ENCODE measurements around the gene SYT14. TPM values are rescaled to one million over a fixed set of nuclear protein-coding genes. Genes with fewer than 3 reads are reported as not detected.

The SYT14 gene
- total RNA-seq, 1 donor from 2014 or later: 16.1 TPM

DNA sequence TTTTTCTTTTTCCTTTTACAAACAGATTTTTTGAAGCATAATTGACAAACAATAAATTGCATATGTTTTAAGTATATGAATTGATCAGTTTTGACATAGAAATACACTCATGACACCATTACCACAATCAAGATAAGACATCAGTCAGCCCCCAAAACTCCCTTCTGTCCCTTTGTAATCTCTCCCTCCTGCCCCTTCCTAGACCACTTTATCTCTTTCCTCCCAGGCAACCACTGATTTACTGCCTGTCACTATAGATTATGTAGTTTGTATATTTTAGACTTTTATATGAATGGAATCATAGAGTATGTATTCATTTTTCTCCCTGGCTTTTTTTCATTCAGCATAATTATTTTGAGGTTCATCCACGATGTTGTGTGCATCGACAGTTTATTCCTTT is 6.9 kb upstream of the SYT14 start:
- Histone ChIP-seq H3K27me3 (peaks cover 24% of the 10 kb centered on the region), H3K4me3 (no peak overlapping the region), H3K9ac (no peak overlapping the region), H3K36me3 (no peaks in the 10 kb centered on the region), H3K79me2 (ENCODE audit: low read depth) (no peaks in the 10 kb centered on the region), H3F3A (ENCODE audit: low read depth) (no peaks in the 10 kb centered on the region), H4K20me1 (ENCODE audit: low read depth) (no peaks in the 10 kb centered on the region), H3K4me2 (no peak overlapping the region), H3K4me1 (peaks cover 8% of the 10 kb centered on the region), H3K9me3 (ENCODE audit: low read depth) (no peaks in the 10 kb centered on the region), H3K27ac (no peak overlapping the region), H2AFZ (replicated peaks) (no peak overlapping the region)
- no peak for DNase-seq (ENCODE audit: low spot score)
- Mint-ChIP-seq H3K9me3 (no peaks in the 10 kb centered on the region), H3K27me3 (ENCODE audit: insufficient read depth, low read depth) (peaks cover 2% of the 10 kb centered on the region), H3K4me1 (peaks cover 2% of the 10 kb centered on the region), H3K27ac (no peak overlapping the region), H3K36me3 (no peaks in the 10 kb centered on the region), H3K4me3 (no peak overlapping the region)
- TF ChIP-seq EZH2 (IDR thresholded peaks at IDR 0.05) (no peak), EZH2phosphoT487 (IDR thresholded peaks at IDR 0.05) (no peak)
- TF ChIP-seq, protein P1, sequence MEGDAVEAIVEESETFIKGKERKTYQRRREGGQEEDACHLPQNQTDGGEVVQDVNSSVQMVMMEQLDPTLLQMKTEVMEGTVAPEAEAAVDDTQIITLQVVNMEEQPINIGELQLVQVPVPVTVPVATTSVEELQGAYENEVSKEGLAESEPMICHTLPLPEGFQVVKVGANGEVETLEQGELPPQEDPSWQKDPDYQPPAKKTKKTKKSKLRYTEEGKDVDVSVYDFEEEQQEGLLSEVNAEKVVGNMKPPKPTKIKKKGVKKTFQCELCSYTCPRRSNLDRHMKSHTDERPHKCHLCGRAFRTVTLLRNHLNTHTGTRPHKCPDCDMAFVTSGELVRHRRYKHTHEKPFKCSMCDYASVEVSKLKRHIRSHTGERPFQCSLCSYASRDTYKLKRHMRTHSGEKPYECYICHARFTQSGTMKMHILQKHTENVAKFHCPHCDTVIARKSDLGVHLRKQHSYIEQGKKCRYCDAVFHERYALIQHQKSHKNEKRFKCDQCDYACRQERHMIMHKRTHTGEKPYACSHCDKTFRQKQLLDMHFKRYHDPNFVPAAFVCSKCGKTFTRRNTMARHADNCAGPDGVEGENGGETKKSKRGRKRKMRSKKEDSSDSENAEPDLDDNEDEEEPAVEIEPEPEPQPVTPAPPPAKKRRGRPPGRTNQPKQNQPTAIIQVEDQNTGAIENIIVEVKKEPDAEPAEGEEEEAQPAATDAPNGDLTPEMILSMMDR (IDR thresholded peaks at IDR 0.05): no peak

DNA sequence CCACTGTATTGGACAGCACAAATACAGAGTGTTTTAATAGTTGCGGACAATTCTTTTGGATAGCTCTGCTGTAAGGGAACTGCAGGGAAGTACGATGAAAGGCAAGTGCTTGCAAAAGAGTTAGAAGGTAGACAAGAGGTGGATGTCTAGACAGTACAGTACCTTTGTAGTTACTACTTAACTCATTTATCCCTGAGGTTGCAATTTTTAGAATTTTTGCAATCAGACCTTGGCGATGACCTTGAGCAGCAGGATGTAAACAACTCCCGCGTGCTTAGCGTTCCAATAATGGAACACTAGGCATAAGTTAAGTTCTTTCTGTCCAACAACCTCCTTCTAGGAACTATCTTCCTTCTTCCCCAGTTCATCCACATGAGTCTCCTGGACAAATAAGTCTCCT is 1.9 kb upstream of the SYT14 start:
- Histone ChIP-seq H3K9me3 (ENCODE audit: low read depth) (no peaks in the 10 kb centered on the region), H3K4me2 (no peak overlapping the region), H3K27ac (no peak overlapping the region), H3K36me3 (no peaks in the 10 kb centered on the region), H2AFZ (replicated peaks) (no peak overlapping the region), H3K27me3 (peaks cover 24% of the 10 kb centered on the region), H3K4me1 (peaks cover 18% of the 10 kb centered on the region), H3K79me2 (ENCODE audit: low read depth) (peaks cover 18% of the 10 kb centered on the region), H3K4me3 (no peak overlapping the region), H3F3A (ENCODE audit: low read depth) (peaks cover 14% of the 10 kb centered on the region), H4K20me1 (ENCODE audit: low read depth) (peaks cover 17% of the 10 kb centered on the region), H3K9ac (no peak overlapping the region)
- no peaks in the 10 kb centered on the region for H3K36me3 Mint-ChIP-seq
- no peak overlapping the region for H3K4me3 Mint-ChIP-seq
- peaks cover 13% of the 10 kb centered on the region for H3K4me1 Mint-ChIP-seq
- DNase-seq (ENCODE audit: low spot score): no peak
- peaks cover 18% of the 10 kb centered on the region for H3K27me3 Mint-ChIP-seq (ENCODE audit: insufficient read depth, low read depth)
- no peaks in the 10 kb centered on the region for H3K9me3 Mint-ChIP-seq
- TF ChIP-seq, protein P1 (IDR thresholded peaks at IDR 0.05): no peak
- no peak overlapping the region for H3K27ac Mint-ChIP-seq

DNA sequence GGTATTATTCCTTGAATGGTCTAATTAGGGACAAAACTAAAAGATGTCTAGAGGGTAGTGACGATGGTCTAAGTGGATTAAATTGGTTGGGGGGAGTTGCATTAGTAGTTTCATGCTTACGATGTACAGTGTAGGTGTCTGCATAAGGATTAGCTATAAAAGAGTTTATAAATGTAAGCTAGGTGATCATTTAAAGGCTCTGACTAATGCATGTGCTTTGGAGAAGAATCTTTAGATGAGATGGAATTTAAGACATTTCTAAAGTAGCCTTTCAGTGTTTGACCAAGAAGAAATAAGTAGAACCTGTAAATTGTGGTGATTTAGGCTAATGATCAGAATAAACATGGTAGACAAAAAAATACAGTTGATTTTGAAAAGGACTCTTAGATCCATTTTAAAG is 7.4 kb downstream of the SYT14 start:
- Mint-ChIP-seq H3K27ac (no peak overlapping the region), H3K36me3 (no peaks in the 10 kb centered on the region), H3K27me3 (ENCODE audit: insufficient read depth, low read depth) (no peaks in the 10 kb centered on the region), H3K4me1 (no peaks in the 10 kb centered on the region), H3K4me3 (no peak overlapping the region), H3K9me3 (no peaks in the 10 kb centered on the region)
- Histone ChIP-seq H3K9me3 (ENCODE audit: low read depth) (no peaks in the 10 kb centered on the region), H3K4me1 (no peaks in the 10 kb centered on the region), H3K4me2 (no peak overlapping the region), H3F3A (ENCODE audit: low read depth) (no peaks in the 10 kb centered on the region), H3K9ac (no peak overlapping the region), H3K79me2 (ENCODE audit: low read depth) (peaks cover 18% of the 10 kb centered on the region), H3K4me3 (no peak overlapping the region), H4K20me1 (ENCODE audit: low read depth) (peaks cover 9% of the 10 kb centered on the region), H3K27ac (no peak overlapping the region), H3K36me3 (no peaks in the 10 kb centered on the region), H2AFZ (replicated peaks) (no peak overlapping the region), H3K27me3 (no peaks in the 10 kb centered on the region)
- no peak for DNase-seq (ENCODE audit: low spot score)
- no peak for TF ChIP-seq EZH2 (IDR thresholded peaks at IDR 0.05)
- TF ChIP-seq EZH2phosphoT487 (IDR thresholded peaks at IDR 0.05): no peak
- TF ChIP-seq, protein P1 (IDR thresholded peaks at IDR 0.05): no peak

DNA sequence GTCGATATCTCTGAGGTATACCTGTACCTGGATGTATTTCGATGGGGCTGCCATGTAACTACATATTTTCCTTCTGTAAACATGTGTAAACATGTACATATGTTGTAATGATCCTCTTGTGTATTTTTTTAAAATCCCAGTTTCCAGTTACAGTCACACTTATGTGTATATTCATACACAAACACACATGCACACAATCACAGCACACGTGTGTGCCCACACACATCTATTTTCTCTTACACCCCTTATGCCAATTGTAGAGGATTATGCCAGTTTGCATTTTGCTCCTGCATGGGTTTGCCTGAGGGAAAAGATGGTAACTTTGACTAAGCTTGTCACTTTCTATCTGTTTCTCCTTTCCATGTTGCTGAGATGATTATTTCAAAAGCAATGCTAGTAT is 10.1 kb downstream of the SYT14 start:
- peaks cover 11% of the 10 kb centered on the region for H3K79me2 ChIP-seq (ENCODE audit: low read depth)
- no peaks in the 10 kb centered on the region for H3K36me3 Mint-ChIP-seq
- no peak for TF ChIP-seq EZH2 (IDR thresholded peaks at IDR 0.05)
- no peak for TF ChIP-seq EZH2phosphoT487 (IDR thresholded peaks at IDR 0.05)
- TF ChIP-seq, protein P1 (IDR thresholded peaks at IDR 0.05): no peak
- no peaks in the 10 kb centered on the region for H4K20me1 ChIP-seq (ENCODE audit: low read depth)
- H3F3A ChIP-seq (ENCODE audit: low read depth): no peaks in the 10 kb centered on the region
- no peaks in the 10 kb centered on the region for H3K9me3 Mint-ChIP-seq
- no peak overlapping the region for H3K27ac ChIP-seq
- H3K27me3 Mint-ChIP-seq (ENCODE audit: insufficient read depth, low read depth): no peaks in the 10 kb centered on the region
- H3K4me3 ChIP-seq: no peak overlapping the region
- no peak overlapping the region for H3K27ac Mint-ChIP-seq
- H3K4me3 Mint-ChIP-seq: no peak overlapping the region
- no peak overlapping the region for H3K9ac ChIP-seq
- no peak overlapping the region for H2AFZ ChIP-seq (replicated peaks)
- DNase-seq (ENCODE audit: low spot score): no peak
- no peak overlapping the region for H3K4me2 ChIP-seq
- H3K36me3 ChIP-seq: no peaks in the 10 kb centered on the region
- H3K4me1 ChIP-seq: no peaks in the 10 kb centered on the region
- H3K27me3 ChIP-seq: no peaks in the 10 kb centered on the region
- H3K9me3 ChIP-seq (ENCODE audit: low read depth): no peaks in the 10 kb centered on the region
- no peaks in the 10 kb centered on the region for H3K4me1 Mint-ChIP-seq

Measured in neural progenitor cell (in vitro differentiated cells).